DMS153 treated with DMSO at 0.1 percent for 48 hours (cell line): ENCODE data around the gene PTH2R.
"Not testable (repeated sequence)": the region's sequence is repeated elsewhere in the genome, so short reads cannot be mapped to it uniquely, and the experiment has no call there.

Source experiments
- DNase-seq: peaks from one replicate; lab custom pipeline; 2025; ENCODE audit not compliant: unreplicated experiment; lab: John Stamatoyannopoulos, UW

The PTH2R gene

GRCh38 chr2:208482453-208483015 lies 75.9 kb downstream of the PTH2R start:
- DNase-seq, result not testable (repeated sequence)

GRCh38 chr2:208485390-208485789 lies 78.8 kb downstream of the PTH2R start:
- no peak for DNase-seq

GRCh38 chr2:208488686-208489564 lies 82.3 kb downstream of the PTH2R start:
- no peak for DNase-seq

GRCh38 chr2:208489687-208490086 lies 83.1 kb downstream of the PTH2R start:
- peak; percentile 87 for DNase-seq

- peak; percentile 78 for DNase-seq
Observed at GRCh38 chr2:208490492-208490891, 83.9 kb downstream of the PTH2R start.

GRCh38 chr2:208491641-208492040 lies 85.0 kb downstream of the PTH2R start:
- no peak for DNase-seq

GRCh38 chr2:208492069-208492468 lies 85.5 kb downstream of the PTH2R start:
- DNase-seq, result no peak

GRCh38 chr2:208493186-208493585 lies 86.6 kb downstream of the PTH2R start:
- DNase-seq, result no peak

GRCh38 chr2:208496129-208496528 lies 89.5 kb downstream of the PTH2R start:
- DNase-seq, result no peak

GRCh38 chr2:208501206-208501605 lies 94.6 kb downstream of the PTH2R start:
- peak; percentile 88 for DNase-seq

GRCh38 chr2:208502288-208502687 lies 95.7 kb downstream of the PTH2R start:
- DNase-seq, result no peak

- DNase-seq, result not testable (repeated sequence)
Observed at GRCh38 chr2:208505365-208505764, 98.8 kb downstream of the PTH2R start.

- DNase-seq, result no peak
Observed at GRCh38 chr2:208509586-208509985, 103.0 kb downstream of the PTH2R start.

GRCh38 chr2:208511016-208511415 lies 104.4 kb downstream of the PTH2R start:
- DNase-seq, result no peak

- DNase-seq, result no peak
Observed at GRCh38 chr2:208511573-208511972, 105.0 kb downstream of the PTH2R start.

- DNase-seq, result no peak
Observed at GRCh38 chr2:208515099-208515498, 108.5 kb downstream of the PTH2R start.

- DNase-seq, result not testable (repeated sequence)
Observed at GRCh38 chr2:208523069-208523468, 116.5 kb downstream of the PTH2R start.

- DNase-seq, result not testable (repeated sequence)
Observed at GRCh38 chr2:208525165-208525564, 118.6 kb downstream of the PTH2R start.

- no peak for DNase-seq
Observed at GRCh38 chr2:208529796-208530195, 123.2 kb downstream of the PTH2R start.

GRCh38 chr2:208531361-208531760 lies 124.8 kb downstream of the PTH2R start:
- no peak for DNase-seq

- DNase-seq, result not testable (repeated sequence)
Observed at GRCh38 chr2:208535578-208535977, 129.0 kb downstream of the PTH2R start.

GRCh38 chr2:208541461-208541988 lies 134.9 kb downstream of the PTH2R start:
- DNase-seq, result no peak
